ENCODE data around the gene PRKCD.

DNA sequence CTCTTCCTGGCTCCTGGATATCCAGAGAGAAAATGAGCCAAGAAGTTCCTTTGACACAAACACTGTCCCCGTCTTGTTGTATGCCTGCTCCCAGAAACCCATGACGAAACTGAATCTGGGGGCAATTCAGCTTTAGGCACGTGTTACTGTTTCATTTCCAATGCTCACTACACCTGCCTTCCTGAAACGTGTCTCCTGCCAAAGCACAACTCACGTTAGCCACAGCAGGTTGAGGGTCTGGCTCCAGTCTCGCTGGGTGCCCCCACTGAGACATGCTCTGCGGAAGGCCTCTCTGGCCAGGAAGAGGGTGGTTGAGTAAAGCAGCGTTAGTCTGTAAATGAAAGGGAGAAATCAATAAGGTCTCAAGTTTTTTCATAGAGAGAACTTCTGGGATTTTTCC, 37.5 kb upstream of the PRKCD start:
- TF ChIP-seq CTCF (IDR thresholded peaks at IDR 0.05) (no peak), POLR2A (IDR thresholded peaks at IDR 0.05) (no peak)
